TTC549 (cell line): ENCODE results near the gene KRTAP5-7.
"Not testable (repeated sequence)": the region's sequence is repeated elsewhere in the genome, so short reads cannot be mapped to it uniquely, and the experiment has no call there.

ENCODE experiments used
- FAIRE-seq: peaks from 2 replicates; lab custom pipeline; 2012; peaks lifted over from hg19 to GRCh38; lab: Jason Lieb, UNC

Gene KRTAP5-7

GRCh38 chr11:71534711-71535608 is 7.9 kb downstream of the KRTAP5-7 start:
- not testable (repeated sequence) for FAIRE-seq

- no peak for FAIRE-seq
Observed at GRCh38 chr11:71535825-71536224, 8.8 kb downstream of the KRTAP5-7 start.

GRCh38 chr11:71537537-71537936 is 10.5 kb downstream of the KRTAP5-7 start:
- no peak for FAIRE-seq

GRCh38 chr11:71537977-71538665 is 11.1 kb downstream of the KRTAP5-7 start, which contains the start of gene KRTAP5-8:
Gene KRTAP5-8, plus strand, starts transcription at chr11:71538025. Its CDS starts 31 bp downstream, at chr11:71538056.
- not testable (repeated sequence) for FAIRE-seq

- no peak for FAIRE-seq
Observed at GRCh38 chr11:71538666-71538990, 11.6 kb downstream of the KRTAP5-7 start.

GRCh38 chr11:71539017-71539416 is 11.9 kb downstream of the KRTAP5-7 start:
- no peak for FAIRE-seq

GRCh38 chr11:71539971-71540370 is 12.9 kb downstream of the KRTAP5-7 start:
- not testable (repeated sequence) for FAIRE-seq

- FAIRE-seq: not testable (repeated sequence)
Observed at GRCh38 chr11:71540521-71541304, 13.6 kb downstream of the KRTAP5-7 start.

GRCh38 chr11:71542382-71542781 is 15.3 kb downstream of the KRTAP5-7 start:
- no peak for FAIRE-seq

- no peak for FAIRE-seq
Observed at GRCh38 chr11:71542879-71543777, 16.1 kb downstream of the KRTAP5-7 start.

GRCh38 chr11:71543866-71544265 is 16.8 kb downstream of the KRTAP5-7 start:
- no peak for FAIRE-seq

- no peak for FAIRE-seq
Observed at GRCh38 chr11:71544525-71545214, 17.6 kb downstream of the KRTAP5-7 start.

GRCh38 chr11:71545405-71545966 is 18.4 kb downstream of the KRTAP5-7 start:
- FAIRE-seq: no peak

GRCh38 chr11:71548120-71548519 is 21.1 kb downstream of the KRTAP5-7 start, which contains the start of gene KRTAP5-9:
Gene KRTAP5-9, plus strand, starts transcription at chr11:71548420. Its CDS starts 238 bp downstream, at chr11:71548658.
- no peak for FAIRE-seq

GRCh38 chr11:71548716-71549151 is 21.7 kb downstream of the KRTAP5-7 start:
- FAIRE-seq: no peak

GRCh38 chr11:71551711-71552110 is 24.6 kb downstream of the KRTAP5-7 start:
- FAIRE-seq: no peak

GRCh38 chr11:71554996-71555395 is 27.9 kb downstream of the KRTAP5-7 start:
- FAIRE-seq: no peak

GRCh38 chr11:71555508-71555907 is 28.4 kb downstream of the KRTAP5-7 start:
- FAIRE-seq: no peak

- FAIRE-seq: no peak
Observed at GRCh38 chr11:71556018-71556417, 29.0 kb downstream of the KRTAP5-7 start.

GRCh38 chr11:71557257-71557656 is 30.2 kb downstream of the KRTAP5-7 start:
- FAIRE-seq: no peak
